ENCODE measurements around the gene NAALADL2.

- TF ChIP-seq ZNF337 (CRISPR knock-in tag; IDR thresholded peaks at IDR 0.05; ENCODE audit: borderline replicate concordance, low read depth) (no peak), FUBP1 (CRISPR knock-in tag; IDR thresholded peaks at IDR 0.05; ENCODE audit: borderline replicate concordance) (no peak)
These were observed 933.1 kb downstream of the NAALADL2 start for GRCh38 chr3:175792245-175792644.
